ENCODE results near the gene PET100.

- TF ChIP-seq YY1 (IDR thresholded peaks at IDR 0.05; ENCODE audit: insufficient read depth, insufficient read length) (no peak), ZNF274 (IDR thresholded peaks at IDR 0.05; ENCODE audit: low read depth, low read length) (no peak)
Observed at GRCh38 chr19:7598180-7598579, 31.4 kb upstream of the PET100 start.

Measured in NT2/D1 (cell line).